Measurements from ENCODE around the gene SGO2. TPM values are rescaled to one million over a fixed set of nuclear protein-coding genes. Genes with fewer than 3 reads are reported as not detected.

Gene SGO2
- total and polyA plus RNA-seq, 2 of the 13 experiments (the other 11 are each of a cell fraction or from before 2014, with no cell fraction given) = 5.1 to 16.2 TPM

- TF ChIP-seq AHDC1 (CRISPR knock-in tag; IDR thresholded peaks at IDR 0.05; ENCODE audit: borderline replicate concordance) (no peak), ZNF660 (CRISPR knock-in tag; IDR thresholded peaks at IDR 0.05; ENCODE audit: borderline replicate concordance, low read depth) (no peak), SOX6 (IDR thresholded peaks at IDR 0.05) (no peak), SOX6 (CRISPR knock-in tag; IDR thresholded peaks at IDR 0.05) (no peak), ISL2 (CRISPR knock-in tag; IDR thresholded peaks at IDR 0.05) (no peak), ZBTB42 (CRISPR knock-in tag; IDR thresholded peaks at IDR 0.05) (no peak), MXI1 (IDR thresholded peaks at IDR 0.05; ENCODE audit: borderline replicate concordance, low read depth, low read length) (no peak), PHB2 (IDR thresholded peaks at IDR 0.05; ENCODE audit: partially characterized antibody) (no peak), NR0B2 (CRISPR knock-in tag; IDR thresholded peaks at IDR 0.05) (no peak), ZNF337 (CRISPR knock-in tag; IDR thresholded peaks at IDR 0.05; ENCODE audit: borderline replicate concordance, low read depth) (no peak), PITX1 (CRISPR knock-in tag; IDR thresholded peaks at IDR 0.05) (no peak), FUBP1 (CRISPR knock-in tag; IDR thresholded peaks at IDR 0.05; ENCODE audit: borderline replicate concordance) (no peak), HOXD1 (CRISPR knock-in tag; IDR thresholded peaks at IDR 0.05) (no peak), ZFP82 (CRISPR knock-in tag; IDR thresholded peaks at IDR 0.05; ENCODE audit: borderline replicate concordance) (no peak), FIP1L1 (IDR thresholded peaks at IDR 0.05; ENCODE audit: borderline replicate concordance, insufficient read depth, low read depth, low read length) (no peak), NR1H2 (CRISPR knock-in tag; IDR thresholded peaks at IDR 0.05; ENCODE audit: borderline replicate concordance, low read depth) (no peak), ZNF33B (CRISPR knock-in tag; IDR thresholded peaks at IDR 0.05) (no peak), ZNF557 (CRISPR knock-in tag; IDR thresholded peaks at IDR 0.05) (no peak)
Measured at GRCh38 chr2:200609028-200609614, 83.1 kb downstream of the SGO2 start (continued).

All from HepG2 (cell line).